Cardiac fibroblast (primary cell): Measurements from ENCODE around the gene CRMP1.

Experiments
- DNase-seq, 2 donors: peaks; one replicate each; pipeline versions ENCODE4 v3.0.0 to v3.0.0-alpha.2; 2010; ENCODE audit warnings: low read depth in 2 of 2
- H3K4me3 ChIP-seq, 2 donors: replicated peaks in 1 of 2; 1 replicate in 1 of 2; 2 replicates in 1 of 2; pipeline ENCODE4 v1.5.1; 2011; ENCODE audit warnings: low read depth in 2 of 2, low read length in 2 of 2, mild to moderate bottlenecking in 2 of 2, moderate library complexity in 1 of 2
- CTCF ChIP-seq: IDR thresholded peaks from one replicate; pipeline ENCODE4 v1.5.1; 2011; ENCODE audit warnings: low read depth, mild to moderate bottlenecking, low read length, inconsistent platforms

Gene CRMP1

GRCh38 chr4:5874811-5875449 lies 18.0 kb downstream of the CRMP1 start:
- peak; percentile 7 to 11 for DNase-seq
- no peak for TF ChIP-seq CTCF
- H3K4me3 ChIP-seq, result no peak overlapping the region

- no peak for TF ChIP-seq CTCF
- no peak overlapping the region for H3K4me3 ChIP-seq
- no peak for DNase-seq
Measured at GRCh38 chr4:5870701-5871100, 22.2 kb downstream of the CRMP1 start.

- DNase-seq, result no peak
- TF ChIP-seq CTCF, result no peak
- no peak overlapping the region for H3K4me3 ChIP-seq
Measured at GRCh38 chr4:5869966-5870619, 22.8 kb downstream of the CRMP1 start.

DNA sequence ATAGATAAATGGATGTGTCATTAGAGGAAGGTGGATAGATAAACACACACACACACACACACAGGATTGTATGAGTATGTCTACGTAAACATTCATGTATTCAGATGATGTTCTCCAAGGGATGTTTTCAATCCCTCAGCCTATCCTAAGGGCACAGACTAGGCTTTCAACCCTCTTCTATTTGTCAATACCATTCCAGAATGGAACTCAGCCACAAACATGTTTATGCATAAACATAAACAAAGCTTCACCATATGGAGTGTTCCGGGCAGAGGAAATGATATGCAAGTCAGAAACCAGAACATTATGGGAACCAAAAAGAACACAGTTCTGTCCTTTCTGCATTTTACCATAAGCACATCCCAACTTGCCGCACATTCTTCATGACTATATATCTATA lies 25.0 kb downstream of the CRMP1 start:
- TF ChIP-seq CTCF, result no peak
- no peak overlapping the region for H3K4me3 ChIP-seq
- DNase-seq, result no peak

DNA sequence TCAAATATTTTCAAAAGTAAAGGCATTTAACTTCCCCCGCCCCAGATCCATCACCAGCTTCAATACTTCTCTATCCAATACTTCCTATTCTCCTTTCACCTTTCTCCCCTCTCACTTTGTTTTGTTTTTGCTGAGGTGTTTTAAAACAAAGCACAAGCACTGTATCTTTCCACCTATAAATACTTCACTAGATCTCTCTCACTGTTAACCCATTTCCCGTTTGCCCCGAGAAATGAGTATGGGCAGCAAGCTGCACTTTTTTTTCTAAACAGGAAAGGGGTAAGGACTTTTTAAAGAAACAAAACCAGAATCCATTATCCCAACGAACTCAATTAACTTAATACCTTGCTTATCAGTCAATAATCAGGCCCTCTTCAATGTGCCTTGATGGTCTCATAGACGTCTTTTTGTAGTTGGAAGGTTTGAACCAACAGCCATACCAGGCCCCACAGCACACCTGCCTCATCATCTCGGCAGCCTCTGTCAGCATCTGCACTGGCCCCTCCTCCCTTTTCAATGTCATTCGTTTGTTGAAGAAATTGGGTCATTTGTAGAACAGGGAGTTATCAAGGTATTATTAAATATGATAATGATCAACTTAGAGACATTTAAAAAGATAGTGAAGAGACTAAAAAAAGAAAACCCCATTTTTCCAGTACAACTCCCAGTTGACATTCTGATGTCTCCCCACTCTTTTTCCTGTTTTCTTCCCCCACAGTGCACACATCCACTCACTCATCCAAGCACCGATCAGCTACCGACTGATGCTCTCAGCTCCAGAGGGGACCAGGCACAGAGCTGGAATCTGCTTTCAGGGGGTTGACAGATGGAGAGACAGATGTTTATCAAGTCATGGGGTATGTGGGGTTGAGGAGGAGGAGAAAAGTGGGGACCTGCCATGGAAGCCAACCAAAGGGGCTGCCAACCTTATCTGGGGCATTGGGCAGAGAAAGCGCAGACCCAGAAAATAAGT lies 25.8 kb downstream of the CRMP1 start:
- no peak for TF ChIP-seq CTCF
- H3K4me3 ChIP-seq, result no peak overlapping the region
- DNase-seq, result no peak

GRCh38 chr4:5865896-5866599 lies 26.8 kb downstream of the CRMP1 start:
- TF ChIP-seq CTCF, result no peak
- no peak for DNase-seq
- H3K4me3 ChIP-seq, result no peak overlapping the region
